ENCODE data around the gene PTK7. TPM values are rescaled to one million over a fixed set of nuclear protein-coding genes. Genes with fewer than 3 reads are reported as not detected.

Gene PTK7
- total RNA-seq, 1 experiment from 2014 or later: 105 TPM

DNA sequence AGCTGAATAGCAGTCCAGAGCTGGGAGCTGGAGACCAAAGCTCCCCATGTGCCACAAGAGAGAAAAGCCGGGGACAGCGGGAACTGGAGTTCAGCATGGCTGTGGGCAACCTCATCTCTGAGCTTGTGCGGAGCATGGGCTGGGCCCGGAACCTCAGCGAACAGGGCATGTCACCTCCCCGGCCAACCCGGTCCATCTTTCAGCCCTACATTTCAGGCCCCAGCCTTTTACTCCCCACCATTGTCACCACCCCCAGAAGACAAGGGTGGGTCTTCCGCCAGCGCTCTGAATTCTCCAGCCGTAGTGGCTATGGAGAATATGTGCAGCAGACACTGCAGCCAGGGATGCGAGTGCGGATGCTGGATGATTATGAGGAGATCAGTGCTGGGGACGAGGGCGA lies 109.9 kb downstream of the PTK7 start:
- ChIA-PET CTCF (no interaction called here), RAD21 (ENCODE audit: low non-redundant PET in 1 of 2, low total read pairs in 2 of 2, uncharacterized antibody in 2 of 2, unreplicated experiment in 2 of 2) (no interaction called here), POLR2A (no interaction called here)
- no peak overlapping the region for H2AFZ ChIP-seq (ENCODE audit: low read depth, low read length, poor library complexity, severe bottlenecking)
- no peak for TF ChIP-seq ELF1 (IDR thresholded peaks at IDR 0.05; ENCODE audit: borderline replicate concordance, low read depth)
- TF ChIP-seq EGR1 (IDR thresholded peaks at IDR 0.05; ENCODE audit: low read depth): no peak
- TF ChIP-seq, protein P1, sequence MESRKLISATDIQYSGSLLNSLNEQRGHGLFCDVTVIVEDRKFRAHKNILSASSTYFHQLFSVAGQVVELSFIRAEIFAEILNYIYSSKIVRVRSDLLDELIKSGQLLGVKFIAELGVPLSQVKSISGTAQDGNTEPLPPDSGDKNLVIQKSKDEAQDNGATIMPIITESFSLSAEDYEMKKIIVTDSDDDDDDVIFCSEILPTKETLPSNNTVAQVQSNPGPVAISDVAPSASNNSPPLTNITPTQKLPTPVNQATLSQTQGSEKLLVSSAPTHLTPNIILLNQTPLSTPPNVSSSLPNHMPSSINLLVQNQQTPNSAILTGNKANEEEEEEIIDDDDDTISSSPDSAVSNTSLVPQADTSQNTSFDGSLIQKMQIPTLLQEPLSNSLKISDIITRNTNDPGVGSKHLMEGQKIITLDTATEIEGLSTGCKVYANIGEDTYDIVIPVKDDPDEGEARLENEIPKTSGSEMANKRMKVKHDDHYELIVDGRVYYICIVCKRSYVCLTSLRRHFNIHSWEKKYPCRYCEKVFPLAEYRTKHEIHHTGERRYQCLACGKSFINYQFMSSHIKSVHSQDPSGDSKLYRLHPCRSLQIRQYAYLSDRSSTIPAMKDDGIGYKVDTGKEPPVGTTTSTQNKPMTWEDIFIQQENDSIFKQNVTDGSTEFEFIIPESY (IDR thresholded peaks at IDR 0.05; ENCODE audit: extremely low read depth, insufficient replicate concordance, low read length): no peak
- intact Hi-C loops (cut with micrococcal nuclease): no loop called here
- no TSS peak for BruUV-seq (replicated peaks)
- no peak for ATAC-seq
- H3K4me1 ChIP-seq (ENCODE audit: control insufficient read depth in 1 of 2, insufficient read depth in 2 of 2, low read length in 2 of 2): peaks cover 2 to 19% of the 10 kb centered on the region in 2 experiments; a peak in 3 of 4 replicates
- H4K20me1 ChIP-seq (ENCODE audit: insufficient read depth): no peaks in the 10 kb centered on the region
- H3K9me2 ChIP-seq (ENCODE audit: insufficient read depth): no peaks in the 10 kb centered on the region
- peaks cover 0 to 7% of the 10 kb centered on the region in 2 experiments; a peak in 2 of 4 replicates for H3K36me3 ChIP-seq (ENCODE audit: control insufficient read depth in 1 of 2, insufficient read depth in 2 of 2, low read length in 2 of 2)
- no peaks in the 10 kb centered on the region for H3K27me3 ChIP-seq (ENCODE audit: insufficient read depth, low read length)
- no peak overlapping the region for H3K27ac ChIP-seq (ENCODE audit: low read depth, low read length)
- H3K79me2 ChIP-seq (ENCODE audit: insufficient read depth, low read length): peaks cover 6% of the 10 kb centered on the region
- H3K9me3 ChIP-seq (ENCODE audit: control insufficient read depth in 1 of 2, insufficient read depth in 1 of 2, low read depth in 1 of 2, low read length in 2 of 2): no peaks in the 10 kb centered on the region
- DNase-seq (ENCODE audit: low read depth, low spot score): no peak
- no peak overlapping the region for H3K4me3 ChIP-seq (replicated peaks in 1 of 2; ENCODE audit: low read depth in 1 of 2, low read length in 2 of 2)
- no peak overlapping the region for H3K9ac ChIP-seq (ENCODE audit: low read length)
- H3K4me2 ChIP-seq (ENCODE audit: low read length): no peak overlapping the region

DNA sequence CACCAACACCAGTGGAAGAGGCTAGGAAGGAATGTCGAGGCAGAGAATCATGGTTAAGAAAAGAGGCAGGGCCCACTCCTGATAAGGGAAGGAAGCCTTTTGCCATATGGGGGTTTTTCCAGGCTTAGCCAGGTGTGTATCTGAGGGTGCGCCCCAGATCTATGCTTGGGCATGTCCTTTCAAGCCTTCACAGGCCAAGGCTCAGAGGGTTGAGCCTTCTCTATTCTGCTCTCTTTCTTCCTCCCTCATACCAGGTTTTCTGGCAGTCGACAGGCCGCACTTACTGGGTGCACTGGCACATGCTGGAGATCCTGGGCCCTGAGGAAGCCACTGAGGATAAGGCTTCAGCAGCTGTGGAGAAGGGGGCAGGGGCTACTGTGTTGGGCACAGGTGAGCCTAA lies 110.6 kb downstream of the PTK7 start:
- Histone ChIP-seq H3K27ac (ENCODE audit: low read depth, low read length) (no peak overlapping the region), H3K36me3 (ENCODE audit: control insufficient read depth in 1 of 2, insufficient read depth in 2 of 2, low read length in 2 of 2) (peaks cover 0 to 7% of the 10 kb centered on the region in 2 experiments; a peak in 2 of 4 replicates), H3K79me2 (ENCODE audit: insufficient read depth, low read length) (peaks cover 6% of the 10 kb centered on the region), H3K4me2 (ENCODE audit: low read length) (no peak overlapping the region), H3K9me2 (ENCODE audit: insufficient read depth) (no peaks in the 10 kb centered on the region), H3K27me3 (ENCODE audit: insufficient read depth, low read length) (no peaks in the 10 kb centered on the region), H3K4me1 (ENCODE audit: control insufficient read depth in 1 of 2, insufficient read depth in 2 of 2, low read length in 2 of 2) (peaks cover 2 to 12% of the 10 kb centered on the region in 2 experiments; a peak in 2 of 4 replicates), H3K4me3 (replicated peaks in 1 of 2; ENCODE audit: low read depth in 1 of 2, low read length in 2 of 2) (no peak overlapping the region), H4K20me1 (ENCODE audit: insufficient read depth) (no peaks in the 10 kb centered on the region), H3K9me3 (ENCODE audit: control insufficient read depth in 1 of 2, insufficient read depth in 1 of 2, low read depth in 1 of 2, low read length in 2 of 2) (no peaks in the 10 kb centered on the region), H3K9ac (ENCODE audit: low read length) (no peak overlapping the region), H2AFZ (ENCODE audit: low read depth, low read length, poor library complexity, severe bottlenecking) (no peak overlapping the region)
- POLR2A ChIA-PET: no interaction called here
- CTCF ChIA-PET: no interaction called here
- intact Hi-C loops (cut with micrococcal nuclease): no loop called here
- RAD21 ChIA-PET (ENCODE audit: low non-redundant PET in 1 of 2, low total read pairs in 2 of 2, uncharacterized antibody in 2 of 2, unreplicated experiment in 2 of 2): no interaction called here
- ATAC-seq (no peak), DNase-seq (ENCODE audit: low read depth, low spot score) (no peak)
- no TSS peak for BruUV-seq (replicated peaks)
- TF ChIP-seq FOSL1 (IDR thresholded peaks at IDR 0.05; ENCODE audit: low read depth) (no peak), SP1 (IDR thresholded peaks at IDR 0.05; ENCODE audit: low read depth) (no peak), YY1 (IDR thresholded peaks at IDR 0.05; ENCODE audit: extremely low read depth, insufficient replicate concordance, low read depth, low read length) (no peak), CBX3 (IDR thresholded peaks at IDR 0.05; ENCODE audit: low read depth) (no peak), RAD21 (IDR thresholded peaks at IDR 0.05; ENCODE audit: low read depth) (no peak), POLR2AphosphoS5 (IDR thresholded peaks at IDR 0.05; ENCODE audit: low read depth, low read length) (no peak), POLR2A (IDR thresholded peaks at IDR 0.05; ENCODE audit: borderline replicate concordance, extremely low read depth, insufficient read depth, insufficient read length) (no peak), ZNF274 (IDR thresholded peaks at IDR 0.05; ENCODE audit: low read depth, low read length) (no peak), ELF1 (IDR thresholded peaks at IDR 0.05; ENCODE audit: borderline replicate concordance, low read depth) (no peak), TCF7L2 (IDR thresholded peaks at IDR 0.05; ENCODE audit: borderline replicate concordance, extremely low read depth, insufficient read depth, insufficient read length) (no peak), ZFX (IDR thresholded peaks at IDR 0.05) (no peak), SRF (IDR thresholded peaks at IDR 0.05; ENCODE audit: low read depth) (no peak)
- TF ChIP-seq, protein P2, sequence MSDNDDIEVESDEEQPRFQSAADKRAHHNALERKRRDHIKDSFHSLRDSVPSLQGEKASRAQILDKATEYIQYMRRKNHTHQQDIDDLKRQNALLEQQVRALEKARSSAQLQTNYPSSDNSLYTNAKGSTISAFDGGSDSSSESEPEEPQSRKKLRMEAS (IDR thresholded peaks at IDR 0.05): no peak
- TF ChIP-seq, protein P3, sequence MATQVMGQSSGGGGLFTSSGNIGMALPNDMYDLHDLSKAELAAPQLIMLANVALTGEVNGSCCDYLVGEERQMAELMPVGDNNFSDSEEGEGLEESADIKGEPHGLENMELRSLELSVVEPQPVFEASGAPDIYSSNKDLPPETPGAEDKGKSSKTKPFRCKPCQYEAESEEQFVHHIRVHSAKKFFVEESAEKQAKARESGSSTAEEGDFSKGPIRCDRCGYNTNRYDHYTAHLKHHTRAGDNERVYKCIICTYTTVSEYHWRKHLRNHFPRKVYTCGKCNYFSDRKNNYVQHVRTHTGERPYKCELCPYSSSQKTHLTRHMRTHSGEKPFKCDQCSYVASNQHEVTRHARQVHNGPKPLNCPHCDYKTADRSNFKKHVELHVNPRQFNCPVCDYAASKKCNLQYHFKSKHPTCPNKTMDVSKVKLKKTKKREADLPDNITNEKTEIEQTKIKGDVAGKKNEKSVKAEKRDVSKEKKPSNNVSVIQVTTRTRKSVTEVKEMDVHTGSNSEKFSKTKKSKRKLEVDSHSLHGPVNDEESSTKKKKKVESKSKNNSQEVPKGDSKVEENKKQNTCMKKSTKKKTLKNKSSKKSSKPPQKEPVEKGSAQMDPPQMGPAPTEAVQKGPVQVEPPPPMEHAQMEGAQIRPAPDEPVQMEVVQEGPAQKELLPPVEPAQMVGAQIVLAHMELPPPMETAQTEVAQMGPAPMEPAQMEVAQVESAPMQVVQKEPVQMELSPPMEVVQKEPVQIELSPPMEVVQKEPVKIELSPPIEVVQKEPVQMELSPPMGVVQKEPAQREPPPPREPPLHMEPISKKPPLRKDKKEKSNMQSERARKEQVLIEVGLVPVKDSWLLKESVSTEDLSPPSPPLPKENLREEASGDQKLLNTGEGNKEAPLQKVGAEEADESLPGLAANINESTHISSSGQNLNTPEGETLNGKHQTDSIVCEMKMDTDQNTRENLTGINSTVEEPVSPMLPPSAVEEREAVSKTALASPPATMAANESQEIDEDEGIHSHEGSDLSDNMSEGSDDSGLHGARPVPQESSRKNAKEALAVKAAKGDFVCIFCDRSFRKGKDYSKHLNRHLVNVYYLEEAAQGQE (IDR thresholded peaks at IDR 0.05; ENCODE audit: low read depth): no peak
- TF ChIP-seq, protein P4, sequence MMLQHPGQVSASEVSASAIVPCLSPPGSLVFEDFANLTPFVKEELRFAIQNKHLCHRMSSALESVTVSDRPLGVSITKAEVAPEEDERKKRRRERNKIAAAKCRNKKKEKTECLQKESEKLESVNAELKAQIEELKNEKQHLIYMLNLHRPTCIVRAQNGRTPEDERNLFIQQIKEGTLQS (IDR thresholded peaks at IDR 0.05): no peak
